ENCODE data around the gene DDX51.

GRCh38 chr12:132150780-132151144 lies 6.6 kb upstream of the DDX51 start:
- TF ChIP-seq RAD21 (IDR thresholded peaks at IDR 0.05; ENCODE audit: low read depth) (no peak), USF1 (IDR thresholded peaks at IDR 0.05) (no peak), TAF1 (IDR thresholded peaks at IDR 0.05; ENCODE audit: low read depth) (no peak)
